HuH-7.5 (cell line): ENCODE measurements around the gene HDAC9.

Experiments
- DNase-seq: peaks from one replicate; pipeline ENCODE4 v3.0.0; 2011; ENCODE audit warnings: low spot score

HDAC9 gene

GRCh38 chr7:18593602-18594279, 98.2 kb downstream of the HDAC9 start:
- no peak for DNase-seq

- no peak for DNase-seq
These were observed 102.2 kb downstream of the HDAC9 start for GRCh38 chr7:18597754-18598153.

GRCh38 chr7:18607025-18607424, 111.5 kb downstream of the HDAC9 start:
- no peak for DNase-seq

- peak; percentile 10 for DNase-seq
These were observed 114.9 kb downstream of the HDAC9 start for GRCh38 chr7:18610331-18610948.

GRCh38 chr7:18614841-18615240, 119.3 kb downstream of the HDAC9 start:
- no peak for DNase-seq

- DNase-seq = no peak
These were observed 123.8 kb downstream of the HDAC9 start for GRCh38 chr7:18619311-18619710.

- DNase-seq = no peak
These were observed 127.8 kb downstream of the HDAC9 start for GRCh38 chr7:18623389-18623788.

GRCh38 chr7:18624459-18624858, 128.9 kb downstream of the HDAC9 start:
- DNase-seq = no peak

GRCh38 chr7:18626086-18626485, 130.5 kb downstream of the HDAC9 start:
- DNase-seq = no peak

GRCh38 chr7:18626717-18627116, 131.2 kb downstream of the HDAC9 start:
- DNase-seq = no peak

GRCh38 chr7:18637516-18637915, 142.0 kb downstream of the HDAC9 start:
- no peak for DNase-seq

GRCh38 chr7:18638594-18639452, 143.3 kb downstream of the HDAC9 start:
- no peak for DNase-seq

GRCh38 chr7:18639711-18640110, 144.2 kb downstream of the HDAC9 start:
- no peak for DNase-seq

GRCh38 chr7:18644981-18645380, 149.4 kb downstream of the HDAC9 start:
- DNase-seq = no peak

- DNase-seq = no peak
These were observed 152.0 kb downstream of the HDAC9 start for GRCh38 chr7:18647582-18647981.

GRCh38 chr7:18648849-18649758, 153.6 kb downstream of the HDAC9 start:
- DNase-seq = no peak

- DNase-seq = no peak
These were observed 158.0 kb downstream of the HDAC9 start for GRCh38 chr7:18653381-18654155.

- no peak for DNase-seq
These were observed 159.2 kb downstream of the HDAC9 start for GRCh38 chr7:18654709-18655108.

- DNase-seq = no peak
These were observed 160.0 kb downstream of the HDAC9 start for GRCh38 chr7:18655506-18655905.

GRCh38 chr7:18655912-18656311, 160.4 kb downstream of the HDAC9 start:
- no peak for DNase-seq

GRCh38 chr7:18656362-18656761, 160.8 kb downstream of the HDAC9 start:
- no peak for DNase-seq
